Stimulated activated CD8-positive, alpha-beta memory T cell treated with anti-CD3 and anti-CD28 coated beads, Interleukin-12 subunit alpha, Interleukin-12 subunit beta, amount 100 ng/mL, for 4 hours (primary cell): ENCODE results near the gene CDC42EP3.

Experiments
- DNase-seq: peaks from one replicate; pipeline ENCODE4 v3.0.0-alpha.2; 2020; ENCODE audit warnings: low read depth

Gene CDC42EP3

GRCh38 chr2:37671009-37671815, at the start of gene CDC42EP3:
TSS of gene CDC42EP3 (minus strand) at chr2:37671642. CDS start at chr2:37646587, 25,055 bp downstream.
- DNase-seq, result peak; percentile 67

GRCh38 chr2:37721201-37721560, 49.7 kb upstream of the CDC42EP3 start:
- no peak for DNase-seq

- no peak for DNase-seq
Observed at GRCh38 chr2:37720533-37721200, 49.2 kb upstream of the CDC42EP3 start.

GRCh38 chr2:37718515-37719161, 47.2 kb upstream of the CDC42EP3 start:
- DNase-seq, result no peak

GRCh38 chr2:37713258-37713700, 41.8 kb upstream of the CDC42EP3 start:
- DNase-seq, result no peak

- no peak for DNase-seq
Observed at GRCh38 chr2:37711831-37712230, 40.4 kb upstream of the CDC42EP3 start.

GRCh38 chr2:37711308-37711731, 39.9 kb upstream of the CDC42EP3 start:
- DNase-seq, result no peak

GRCh38 chr2:37709111-37709510, 37.7 kb upstream of the CDC42EP3 start:
- DNase-seq, result no peak

GRCh38 chr2:37708146-37708545, 36.7 kb upstream of the CDC42EP3 start:
- no peak for DNase-seq

GRCh38 chr2:37707393-37707792, 36.0 kb upstream of the CDC42EP3 start:
- DNase-seq, result no peak

GRCh38 chr2:37706334-37707183, 35.1 kb upstream of the CDC42EP3 start:
- no peak for DNase-seq

GRCh38 chr2:37705191-37705590, 33.7 kb upstream of the CDC42EP3 start:
- no peak for DNase-seq

GRCh38 chr2:37698931-37699481, 27.6 kb upstream of the CDC42EP3 start:
- no peak for DNase-seq

- no peak for DNase-seq
Observed at GRCh38 chr2:37695336-37695735, 23.9 kb upstream of the CDC42EP3 start.

- DNase-seq, result no peak
Observed at GRCh38 chr2:37692711-37693110, 21.3 kb upstream of the CDC42EP3 start.

- no peak for DNase-seq
Observed at GRCh38 chr2:37689751-37690150, 18.3 kb upstream of the CDC42EP3 start.

GRCh38 chr2:37688771-37689468, 17.5 kb upstream of the CDC42EP3 start:
- DNase-seq, result no peak

- no peak for DNase-seq
Observed at GRCh38 chr2:37686792-37687526, 15.5 kb upstream of the CDC42EP3 start.

GRCh38 chr2:37684809-37685208, 13.4 kb upstream of the CDC42EP3 start:
- no peak for DNase-seq
